Activated T-cell treated with anti-CD3 and anti-CD28 coated beads for 1 hour (primary cell): ENCODE data around the gene ZBTB18.
"Not testable (repeated sequence)": the region's sequence is repeated elsewhere in the genome, so short reads cannot be mapped to it uniquely, and the experiment has no call there.

ENCODE experiments used
- DNase-seq: peaks from one replicate; pipeline ENCODE4 v3.0.0-alpha.2; 2020; ENCODE audit warnings: low read depth

The ZBTB18 gene

GRCh38 chr1:244050835-244051444, at the start of gene ZBTB18:
ZBTB18 (plus strand) TSS chr1:244051283; CDS start chr1:244051432, 149 bp downstream.
- DNase-seq: no peak

DNA sequence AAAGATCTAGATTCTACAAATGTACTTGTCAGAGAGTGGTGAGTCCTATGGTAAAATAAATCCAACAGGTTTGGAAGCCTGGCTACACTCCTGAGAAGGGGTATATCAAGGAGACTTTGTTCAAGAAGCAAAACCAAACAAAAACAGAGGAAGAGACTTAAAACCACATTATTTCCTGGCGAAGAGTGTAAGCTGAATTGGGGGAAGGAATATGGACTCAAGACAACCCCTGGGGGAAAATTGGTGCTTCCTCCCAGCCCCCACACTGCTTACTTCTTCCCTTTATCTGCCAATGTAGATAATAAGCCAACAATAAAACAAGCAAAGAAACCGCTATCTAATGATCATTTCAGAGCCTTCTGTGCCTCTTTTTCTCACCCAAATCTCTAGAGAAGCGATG, 48.4 kb upstream of the ZBTB18 start:
- no peak for DNase-seq

- DNase-seq: no peak
Measured at GRCh38 chr1:244005455-244005854, 45.6 kb upstream of the ZBTB18 start.

- no peak for DNase-seq
Measured at GRCh38 chr1:244006381-244006901, 44.6 kb upstream of the ZBTB18 start.

GRCh38 chr1:244006961-244007360, 44.1 kb upstream of the ZBTB18 start:
- DNase-seq: no peak

GRCh38 chr1:244010191-244010590, 40.9 kb upstream of the ZBTB18 start:
- no peak for DNase-seq

- DNase-seq: no peak
Measured at GRCh38 chr1:244010703-244011123, 40.4 kb upstream of the ZBTB18 start.

DNA sequence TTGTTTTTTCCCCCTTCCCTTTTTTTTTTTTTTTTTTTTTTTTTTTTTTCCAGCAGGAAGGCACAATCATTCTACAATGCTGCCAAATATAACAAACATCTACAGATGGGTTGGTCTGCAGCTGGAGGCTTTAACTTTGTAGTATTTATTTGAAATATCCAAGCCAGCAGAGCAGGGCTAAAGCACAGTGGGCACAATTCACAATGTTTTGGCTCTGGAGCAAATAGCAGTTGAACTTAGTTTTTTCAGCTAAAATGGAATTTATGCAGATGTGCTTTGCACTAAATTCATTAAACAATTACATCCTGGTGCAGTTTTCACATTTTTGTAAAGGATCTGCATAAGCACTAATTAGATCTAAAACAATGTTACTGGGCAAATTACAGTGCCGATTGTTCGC, 39.8 kb upstream of the ZBTB18 start:
- DNase-seq: no peak

- DNase-seq: no peak
Measured at GRCh38 chr1:244011786-244012185, 39.3 kb upstream of the ZBTB18 start.

GRCh38 chr1:244012202-244012601, 38.9 kb upstream of the ZBTB18 start:
- no peak for DNase-seq

GRCh38 chr1:244013100-244013499, 38.0 kb upstream of the ZBTB18 start:
- no peak for DNase-seq

DNA sequence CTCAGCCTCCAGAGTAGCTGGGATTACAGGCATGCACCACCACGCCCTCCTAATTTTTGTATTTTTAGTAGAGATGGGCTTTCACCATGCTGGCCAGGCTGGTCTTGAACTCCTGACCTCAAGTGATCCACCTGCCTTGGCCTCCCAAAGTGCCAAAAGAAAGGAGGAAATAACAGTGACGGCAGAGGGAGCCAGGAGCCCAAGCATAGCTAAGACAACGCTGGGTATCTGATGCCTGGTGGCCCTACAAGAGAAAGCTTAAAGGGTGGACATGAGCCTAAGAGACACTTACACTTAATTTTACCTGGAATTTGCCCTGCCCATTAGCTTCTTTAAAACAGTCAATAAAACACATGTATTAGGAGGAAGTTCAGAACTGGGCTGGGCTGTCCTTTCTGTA, 36.2 kb upstream of the ZBTB18 start:
- DNase-seq: not testable (repeated sequence)

- no peak for DNase-seq
Measured at GRCh38 chr1:244019982-244020485, 31.0 kb upstream of the ZBTB18 start.

GRCh38 chr1:244021427-244021826, 29.7 kb upstream of the ZBTB18 start:
- no peak for DNase-seq

- no peak for DNase-seq
Measured at GRCh38 chr1:244022311-244022710, 28.8 kb upstream of the ZBTB18 start.

- DNase-seq: no peak
Measured at GRCh38 chr1:244022864-244023440, 28.1 kb upstream of the ZBTB18 start.

DNA sequence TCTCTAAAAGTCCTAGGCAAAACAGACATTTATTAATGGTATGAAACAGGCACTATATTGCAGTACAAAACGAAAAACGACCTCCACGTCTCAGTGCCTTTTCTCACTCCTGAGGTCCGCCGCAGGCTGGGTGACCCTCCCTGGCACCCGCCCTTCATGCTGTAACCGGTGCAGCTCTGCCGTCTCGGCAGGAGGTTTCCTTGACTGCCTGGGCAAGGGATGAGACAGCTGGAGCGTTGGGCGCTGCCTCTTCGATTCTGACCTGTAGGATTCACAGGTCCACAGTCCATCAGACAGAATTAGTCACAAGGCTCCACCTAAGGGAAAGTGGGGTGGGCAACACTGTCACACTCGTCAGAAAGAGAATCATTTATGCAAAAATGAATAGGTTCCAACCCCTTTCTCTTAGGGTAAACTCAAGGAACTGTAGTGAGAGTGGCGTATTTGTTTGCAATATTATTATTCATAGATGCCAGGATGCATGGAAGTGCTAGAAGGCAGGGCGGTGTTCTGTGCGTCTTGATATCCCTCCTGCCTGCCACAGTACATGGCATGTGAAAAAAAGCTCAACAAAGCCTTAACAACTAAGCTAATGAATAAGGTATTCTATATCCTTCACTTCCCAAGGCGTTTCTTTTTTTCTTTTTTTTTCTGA, 23.5 kb upstream of the ZBTB18 start:
- no peak for DNase-seq

- DNase-seq: no peak
Measured at GRCh38 chr1:244028701-244029100, 22.4 kb upstream of the ZBTB18 start.

DNA sequence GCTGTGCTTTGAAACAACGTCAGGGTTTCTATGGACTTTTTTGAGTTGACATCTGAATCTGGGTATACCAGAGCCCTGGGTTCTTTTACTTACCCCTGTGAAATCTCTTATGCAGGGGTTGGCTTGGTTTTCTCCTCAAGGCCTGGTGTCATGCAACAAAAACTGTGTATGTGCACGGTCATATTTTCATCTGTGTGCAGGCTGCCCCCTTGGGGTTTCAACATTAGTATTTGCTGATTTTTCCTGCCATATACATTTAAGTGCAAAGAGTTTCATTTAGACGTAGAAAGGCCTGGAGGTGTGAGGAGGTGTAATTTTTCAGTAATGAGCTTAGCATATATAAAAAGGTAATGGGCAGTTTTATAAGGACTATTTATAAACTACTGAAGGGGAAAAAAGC, 22.0 kb upstream of the ZBTB18 start:
- no peak for DNase-seq

- no peak for DNase-seq
Measured at GRCh38 chr1:244030481-244031040, 20.5 kb upstream of the ZBTB18 start.

GRCh38 chr1:244035358-244035757, 15.7 kb upstream of the ZBTB18 start:
- DNase-seq: no peak

- DNase-seq: no peak
Measured at GRCh38 chr1:244037252-244037651, 13.8 kb upstream of the ZBTB18 start.
